GM23338 (cell line): ENCODE results near the gene PPP1R37. TPM values are rescaled to one million over a fixed set of nuclear protein-coding genes. Genes with fewer than 3 reads are reported as not detected.

Experiments used
- ATAC-seq: fragments of 200-7000 bp; cut with Tn5 transposase; 3 replicates; pipeline ENCODE4 v1.9.1; 2020
- DNase-seq: peaks from one replicate; pipeline ENCODE4 v3.0.0-alpha.2; 2015; ENCODE audit warnings: low spot score
- H2AFZ ChIP-seq: fragments of 200-600 bp; sonication (generic); 2 replicates; pipeline ENCODE4 v1.8.0; 2016; ENCODE audit warnings: antibody characterized with exemption, mild to moderate bottlenecking, moderate library complexity
- H3F3A ChIP-seq: fragments of 200-600 bp; sonication (generic); replicated peaks from 2 replicates; pipeline ENCODE4 v1.8.0; 2017; ENCODE audit warnings: antibody characterized with exemption, mixed run types, low read depth
- H3K27ac ChIP-seq: fragments of 200-600 bp; sonication (generic); 2 replicates; pipeline ENCODE4 v1.6.1; 2016; ENCODE audit warnings: low read depth
- H3K27me3 ChIP-seq: fragments of 200-600 bp; sonication (generic); 2 replicates; pipeline ENCODE4 v1.8.0; 2016; ENCODE audit warnings: mild to moderate bottlenecking, mixed run types, moderate library complexity; ENCODE audit not compliant: insufficient read depth
- H3K36me3 ChIP-seq: fragments of 200-600 bp; sonication (generic); 2 replicates; pipeline ENCODE4 v1.8.0; 2016; ENCODE audit warnings: mild to moderate bottlenecking; ENCODE audit not compliant: insufficient read depth
- H3K4me1 ChIP-seq: fragments of 200-600 bp; sonication (generic); 2 replicates; pipeline ENCODE4 v1.8.0; 2016; ENCODE audit warnings: mild to moderate bottlenecking, moderate library complexity; ENCODE audit not compliant: insufficient read depth
- H3K4me2 ChIP-seq: fragments of 200-600 bp; sonication (generic); 2 replicates; pipeline ENCODE4 v1.7.1; 2017; ENCODE audit warnings: mixed run types
- H3K4me3 ChIP-seq: fragments of 200-600 bp; sonication (generic); 2 replicates; pipeline ENCODE4 v1.6.1; 2016; ENCODE audit warnings: mixed run types
- H3K79me2 ChIP-seq: fragments of 200-600 bp; sonication (generic); replicated peaks from 2 replicates; pipeline ENCODE4 v1.8.0; 2017; ENCODE audit warnings: mild to moderate bottlenecking; ENCODE audit not compliant: insufficient read depth
- H3K9me2 ChIP-seq: fragments of 200-600 bp; sonication (generic); 2 replicates; pipeline ENCODE4 v1.8.0; 2017; ENCODE audit not compliant: insufficient read depth
- H4K20me1 ChIP-seq: fragments of 200-600 bp; sonication (generic); replicated peaks from 2 replicates; pipeline ENCODE4 v1.8.0; 2017; ENCODE audit warnings: mild to moderate bottlenecking; ENCODE audit not compliant: insufficient read depth
- H3K27ac Mint-ChIP-seq: 2 replicates; pipeline ENCODE4 v1.8.0; 2020; ENCODE audit warnings: inconsistent platforms, mild to moderate bottlenecking, moderate library complexity, mixed read lengths
- H3K27me3 Mint-ChIP-seq: 3 replicates; pipeline ENCODE4 v1.8.0; 2022; ENCODE audit warnings: low read depth, mild to moderate bottlenecking, moderate library complexity, mixed read lengths, inconsistent platforms; ENCODE audit not compliant: insufficient read depth, poor library complexity
- H3K36me3 Mint-ChIP-seq: 3 replicates; pipeline ENCODE4 v1.8.0; 2021; ENCODE audit warnings: low read depth, mild to moderate bottlenecking, inconsistent platforms, moderate library complexity, mixed read lengths
- H3K4me1 Mint-ChIP-seq: 3 replicates; pipeline ENCODE4 v1.8.0; 2020; ENCODE audit warnings: mild to moderate bottlenecking, inconsistent platforms, mixed read lengths
- H3K4me3 Mint-ChIP-seq: 3 replicates; pipeline ENCODE4 v1.8.0; 2021; ENCODE audit warnings: moderate library complexity, mild to moderate bottlenecking, inconsistent platforms, mixed read lengths
- H3K9me3 Mint-ChIP-seq: 3 replicates; pipeline ENCODE4 v1.8.0; 2020; ENCODE audit warnings: moderate library complexity, mild to moderate bottlenecking, inconsistent platforms, mixed read lengths
- CTCF ChIP-seq, 2 experiments: fragments of 200-600 bp in 1 of 2; sonication (generic) in 1 of 2; conservative IDR thresholded peaks; 2 replicates each; pipeline versions ENCODE4 v1.5.1 to v1.6.1; 2016 to 2017; ENCODE audit warnings: antibody characterized with exemption in 2 of 2, low read depth in 2 of 2, mild to moderate bottlenecking in 2 of 2, moderate library complexity in 1 of 2
- EZH2 ChIP-seq: fragments of 200-600 bp; sonication (generic); IDR thresholded peaks from one replicate; pipeline ENCODE4 v1.8.0; 2017; ENCODE audit warnings: antibody characterized with exemption, mild to moderate bottlenecking, low read depth; ENCODE audit not compliant: unreplicated experiment
- JUNB ChIP-seq: IDR thresholded peaks from one replicate; pipeline ENCODE4 v1.6.1; 2016; ENCODE audit warnings: antibody characterized with exemption; ENCODE audit not compliant: unreplicated experiment
- REST ChIP-seq: IDR thresholded peaks from one replicate; pipeline ENCODE4 v1.6.1; 2018; ENCODE audit warnings: antibody characterized with exemption; ENCODE audit not compliant: unreplicated experiment
- ZNF114 ChIP-seq: fragments of 250-450 bp; sonication (Bioruptor Pico); IDR thresholded peaks from 2 replicates; pipeline ENCODE4 v1.5.0; 2020; ENCODE audit warnings: mild to moderate bottlenecking, moderate library complexity
- polyA plus RNA-seq: library from polyadenylated mRNA; unstranded; fragments of >200 nt; fragmentation: Nextera tagmentation; extraction: Ambion mirVana; gene quantifications from 2 replicates; pipeline ENCODE4 v1.2.1, GENCODE V29; 2016
- total RNA-seq: library from RNA; depleted of rRNA; stranded (reverse); fragments of >200 nt; shearing (Covaris generic); gene quantifications from 2 replicates; pipeline ENCODE4 v1.2.3, GENCODE V29; 2014

Gene PPP1R37
- total and polyA plus RNA-seq, 2 experiments from 2014 or later, result 6.9 to 47.2 TPM

DNA sequence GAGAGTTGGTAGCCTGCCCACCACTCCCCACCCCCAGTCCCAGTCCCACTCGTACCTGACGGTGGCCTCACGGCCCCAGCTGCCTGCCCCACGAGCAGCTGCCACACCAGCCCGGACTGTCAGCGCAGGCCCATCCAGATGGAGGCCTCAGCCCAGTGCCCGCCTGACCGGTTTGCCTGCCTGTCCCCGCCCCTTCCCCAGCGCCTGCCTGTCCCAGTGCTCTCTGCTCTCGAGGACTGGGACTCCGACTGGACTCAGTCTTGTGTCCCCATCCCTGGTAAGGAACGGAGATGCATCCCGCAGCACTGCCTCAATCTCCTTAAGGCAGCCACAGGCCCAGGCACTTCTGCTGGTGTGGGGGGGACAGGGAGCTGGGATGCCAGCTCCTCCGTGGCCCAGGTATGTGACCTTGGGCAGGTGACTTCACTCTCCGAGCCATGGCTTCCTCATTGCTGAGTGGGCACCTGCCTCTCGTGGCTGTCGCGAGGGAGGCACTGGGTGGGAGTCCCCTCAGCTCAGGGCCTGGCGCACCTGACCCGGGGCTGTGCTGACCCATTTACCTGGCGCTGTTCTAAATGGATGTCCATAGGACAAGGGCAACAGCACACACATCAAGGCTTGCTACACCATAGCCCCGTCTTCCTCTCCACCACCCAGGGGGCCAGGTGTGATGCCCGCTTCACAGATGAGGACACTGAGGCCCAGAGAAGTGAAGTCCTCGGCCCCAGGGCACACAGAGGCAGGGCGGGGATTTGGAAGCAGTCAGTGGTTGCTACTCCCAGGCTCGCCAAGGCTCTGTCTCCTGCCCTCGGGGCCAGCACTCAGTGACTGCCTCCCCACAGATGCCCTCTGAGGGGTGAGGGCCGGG, 68.1 kb downstream of the PPP1R37 start, which contains the start of gene NKPD1:
NKPD1 (minus strand) TSS at position 113 of the 868 bp plus-strand sequence. CDS start 832 bp downstream, outside the sequence.
- no peak for TF ChIP-seq REST
- no peak for TF ChIP-seq JUNB
- Mint-ChIP-seq H3K9me3 (no peaks in the 10 kb centered on the region; the same call in 2 of the 3 replicates), H3K4me1 (peaks cover 19% of the 10 kb centered on the region), H3K27me3 (peaks cover 13% of the 10 kb centered on the region), H3K4me3 (no peak within 1 kb of the TSS; the same call in 2 of the 3 replicates), H3K27ac (no peak within 1 kb of the TSS), H3K36me3 (no peaks in the 10 kb centered on the region; the same call in 2 of the 3 replicates)
- Histone ChIP-seq H3K27me3 (no peaks in the 10 kb centered on the region), H3K27ac (no peak within 1 kb of the TSS), H3F3A (no peaks in the 10 kb centered on the region), H3K36me3 (no peaks in the 10 kb centered on the region), H3K4me3 (no peak within 1 kb of the TSS), H3K4me2 (0 out of 2 replicates have a peak within 1 kb of the TSS, but pooled peaks have one; percentile 43), H2AFZ (no peak within 1 kb of the TSS), H4K20me1 (no peaks in the 10 kb centered on the region; the same call in 1 of the 2 replicates), H3K4me1 (no peaks in the 10 kb centered on the region), H3K9me2 (no peaks in the 10 kb centered on the region), H3K79me2 (no peaks in the 10 kb centered on the region)
- ATAC-seq, result peak; percentile 18
- DNase-seq, result peak; percentile 62

DNA sequence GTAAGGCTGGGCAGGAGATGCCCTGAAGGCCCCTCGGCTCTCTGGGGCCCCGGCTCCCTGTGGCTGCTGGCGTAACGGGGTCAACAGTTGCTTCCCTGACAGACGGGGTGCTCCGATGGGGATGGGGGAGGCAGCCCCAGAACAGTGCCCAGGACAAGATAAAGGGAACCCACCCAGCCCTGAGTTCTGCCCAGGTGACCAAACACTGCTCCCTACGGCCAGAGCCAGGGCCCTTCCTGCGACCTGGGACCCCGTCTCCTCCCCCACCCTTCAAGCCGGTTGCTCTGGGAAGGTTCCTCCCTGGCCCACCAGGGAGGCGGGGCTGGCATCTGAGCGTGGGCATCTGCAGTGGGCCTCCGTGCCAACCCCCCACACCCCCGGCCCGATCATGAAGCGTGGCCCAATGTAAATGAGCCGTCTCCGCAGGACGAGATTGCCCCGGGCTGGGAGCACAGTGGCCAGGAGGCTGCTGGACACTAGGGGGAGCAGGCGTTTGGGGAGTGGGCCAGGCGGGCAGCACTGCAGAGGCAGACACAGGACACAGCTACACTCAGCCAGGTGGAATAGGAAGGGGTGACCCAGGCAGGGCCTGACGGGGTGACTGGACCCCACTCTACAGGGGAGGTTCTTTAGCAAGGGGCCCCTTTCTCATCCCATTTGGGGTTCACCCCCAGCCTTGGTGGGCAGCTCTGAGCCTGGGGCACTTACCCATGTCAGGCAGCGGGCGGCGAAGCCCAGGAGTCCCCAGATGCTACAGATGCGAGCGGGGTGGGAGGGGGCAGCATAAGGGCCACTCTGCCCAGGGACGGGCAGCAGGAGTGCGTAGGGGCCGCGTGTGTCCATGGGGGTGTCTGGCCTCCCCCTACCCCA, 69.0 kb downstream of the PPP1R37 start:
- no peaks in the 10 kb centered on the region; the same call in 2 of the 3 replicates for H3K9me3 Mint-ChIP-seq
- H3K4me2 ChIP-seq, result 0 out of 2 replicates have a peak overlapping the region, but pooled peaks have one; percentile 43

More for the DNA sequence above, 69.0 kb downstream of the PPP1R37 start:
- H3K4me1 Mint-ChIP-seq, result peaks cover 22% of the 10 kb centered on the region
- Histone ChIP-seq H3K79me2 (no peaks in the 10 kb centered on the region), H3K9me2 (no peaks in the 10 kb centered on the region), H2AFZ (no peak overlapping the region), H3K4me3 (no peak overlapping the region), H3K4me1 (0 out of 2 replicates have a peak, but pooled peaks cover 2% of the 10 kb centered on the region), H3K27me3 (no peaks in the 10 kb centered on the region), H3F3A (no peaks in the 10 kb centered on the region; the same call in 1 of the 2 replicates), H3K36me3 (no peaks in the 10 kb centered on the region), H4K20me1 (no peaks in the 10 kb centered on the region; the same call in 1 of the 2 replicates), H3K27ac (no peak overlapping the region)
- peak; percentile 69 to 86 for TF ChIP-seq CTCF (conservative IDR thresholded peaks at IDR 0.05; ENCODE audit: low read depth in 2 of 2)
- no peak for TF ChIP-seq ZNF114 (CRISPR knock-in tag)
- TF ChIP-seq EZH2, result no peak
- H3K4me3 Mint-ChIP-seq, result no peak overlapping the region
- DNase-seq (peak; percentile 87), ATAC-seq (peak; percentile 64)
- H3K27ac Mint-ChIP-seq, result no peak overlapping the region
- no peaks in the 10 kb centered on the region; the same call in 2 of the 3 replicates for H3K36me3 Mint-ChIP-seq
- H3K27me3 Mint-ChIP-seq, result peaks cover 19% of the 10 kb centered on the region
